GM12878 (cell line): ENCODE measurements around the gene CTNNA2. TPM values are rescaled to one million over a fixed set of nuclear protein-coding genes. Genes with fewer than 3 reads are reported as not detected.

Experiments used
- ATAC-seq: fragments of 200-7000 bp; cut with Tn5 transposase; 3 replicates; pipeline ENCODE4 v1.9.1; 2020; ENCODE audit warnings: mild to moderate bottlenecking, moderate library complexity
- BruUV-seq: library from RNA; stranded (reverse); fragments of 400-500 nt; replicated peaks from 2 replicates; lab custom pipeline; 2021; lab: Mats Ljungman, UMichigan
- CTCF ChIA-PET: fragments of 300-600 bp; sonication (Branson Sonifier 250); formaldehyde crosslinking; extraction: SDS; loops from one replicate; lab custom pipeline; 2021; ENCODE audit warnings: inconsistent platforms; lab: Yijun Ruan, JAX
- POLR2A ChIA-PET: fragments of 350-600 bp; formaldehyde crosslinking; extraction: SDS; loops from one replicate; lab custom pipeline; 2021; ENCODE audit warnings: inconsistent platforms; lab: Charles Lee
- RAD21 ChIA-PET: fragments of 300-600 bp; sonication (Branson Sonifier 250); formaldehyde crosslinking; loops from one replicate; lab custom pipeline; 2023; ENCODE audit warnings: antibody characterized with exemption; ENCODE audit not compliant: unreplicated experiment; lab: Charles Lee
- SMC1A ChIA-PET: fragments of 300-600 bp; sonication (Branson Sonifier 250); formaldehyde crosslinking; loops from one replicate; lab custom pipeline; 2023; ENCODE audit not compliant: unreplicated experiment, uncharacterized antibody; lab: Charles Lee
- DNase-seq: peaks from one replicate; pipeline ENCODE4 v3.0.0-alpha.2; 2011; ENCODE audit warnings: low read depth, low spot score
- FAIRE-seq: peaks from 3 replicates; lab custom pipeline; 2011; peaks lifted over from hg19 to GRCh38; lab: Jason Lieb, UNC
- H2AFZ ChIP-seq: 2 replicates; pipeline ENCODE4 v1.6.0; 2011; ENCODE audit warnings: low read depth, low read length, control low read depth; ENCODE audit not compliant: control insufficient read depth
- H3K27ac ChIP-seq: 2 replicates; pipeline ENCODE4 v1.5.1; 2011; ENCODE audit warnings: control low read depth; ENCODE audit not compliant: control insufficient read depth, insufficient read depth
- H3K27me3 ChIP-seq, 2 experiments: replicated peaks in 1 of 2; 2 replicates each; pipeline versions ENCODE4 v1.6.0 to v1.6.1; 2011; ENCODE audit warnings: low read length in 1 of 2; ENCODE audit not compliant: control insufficient read depth in 2 of 2, insufficient read depth in 2 of 2
- H3K36me3 ChIP-seq, 2 experiments: 2 replicates each; pipeline ENCODE4 v1.5.1; 2011; ENCODE audit warnings: low read length in 1 of 2; ENCODE audit not compliant: control insufficient read depth in 2 of 2, insufficient read depth in 2 of 2
- H3K4me1 ChIP-seq: 2 replicates; pipeline ENCODE4 v1.6.1; 2011; ENCODE audit warnings: mild to moderate bottlenecking, low read length, moderate library complexity, mixed read lengths; ENCODE audit not compliant: control insufficient read depth, insufficient read depth
- H3K4me2 ChIP-seq: 2 replicates; pipeline ENCODE4 v1.6.0; 2011; ENCODE audit warnings: control low read depth; ENCODE audit not compliant: control insufficient read depth, insufficient read depth
- H3K4me3 ChIP-seq: fragments of 200-600 bp; sonication (generic); 2 replicates; pipeline ENCODE4 v1.5.1; 2016
- H3K79me2 ChIP-seq: 2 replicates; pipeline ENCODE4 v1.6.0; 2011; ENCODE audit warnings: low read length; ENCODE audit not compliant: control insufficient read depth, insufficient read depth
- H3K9ac ChIP-seq: 2 replicates; pipeline ENCODE4 v1.8.0; 2011; ENCODE audit warnings: low read length, control low read depth, mixed read lengths; ENCODE audit not compliant: control insufficient read depth, insufficient read depth
- H3K9me3 ChIP-seq: replicated peaks from 3 replicates; pipeline ENCODE4 v1.5.1; 2011; ENCODE audit warnings: mild to moderate bottlenecking, low read length; ENCODE audit not compliant: control insufficient read depth, insufficient read depth
- H4K20me1 ChIP-seq: 2 replicates; pipeline ENCODE4 v1.6.0; 2011; ENCODE audit not compliant: control insufficient read depth, insufficient read depth
- EGR1 ChIP-seq, 2 experiments: IDR thresholded peaks; 1 replicate in 1 of 2; 2 replicates in 1 of 2; pipeline ENCODE4 v1.6.1; 2011 to 2012; ENCODE audit warnings: low read depth in 2 of 2, low read length in 2 of 2, borderline replicate concordance in 1 of 2, mild to moderate bottlenecking in 1 of 2, moderate library complexity in 1 of 2
- ETV6 ChIP-seq, 2 experiments: fragments of 450-650 bp in 1 of 2; IDR thresholded peaks in 1 of 2; conservative IDR thresholded peaks in 1 of 2; 2 replicates each; pipeline ENCODE4 v1.6.1; 2014; ENCODE audit warnings: antibody characterized with exemption in 1 of 2, borderline replicate concordance in 1 of 2, low read depth in 1 of 2, mild to moderate bottlenecking in 1 of 2, moderate library complexity in 1 of 2
- FOXK2 ChIP-seq: fragments of 450-650 bp; IDR thresholded peaks from 2 replicates; pipeline ENCODE4 v1.6.1; 2017; ENCODE audit warnings: mild to moderate bottlenecking, moderate library complexity
- JUNB ChIP-seq: IDR thresholded peaks from 2 replicates; pipeline ENCODE4 v1.6.1; 2016; ENCODE audit warnings: antibody characterized with exemption, mild to moderate bottlenecking
- MYC ChIP-seq: IDR thresholded peaks from 2 replicates; pipeline ENCODE4 v1.6.1; 2011; ENCODE audit warnings: mild to moderate bottlenecking, low read length, moderate library complexity, inconsistent platforms; ENCODE audit not compliant: insufficient read depth, insufficient replicate concordance, insufficient read length, severe bottlenecking
- SIX5 ChIP-seq: IDR thresholded peaks from 2 replicates; pipeline ENCODE4 v1.6.1; 2011; ENCODE audit warnings: mild to moderate bottlenecking, low read depth, low read length, moderate library complexity; ENCODE audit not compliant: severe bottlenecking
- TCF3 ChIP-seq: IDR thresholded peaks from 2 replicates; pipeline ENCODE4 v1.6.1; 2012; ENCODE audit warnings: low read depth, mild to moderate bottlenecking, low read length, borderline replicate concordance; ENCODE audit not compliant: insufficient read depth
- in situ Hi-C: fragments of 300-500 bp; cut with MboI; formaldehyde crosslinking; loops from 9 replicates; pipeline ENCODE4 v1.14.3; 2018; ENCODE audit warnings: mixed read lengths
- intact Hi-C: fragments of 100-400 bp; cut with micrococcal nuclease; formaldehyde crosslinking; loops from one replicate; pipeline ENCODE4 v1.14.2; 2022; ENCODE audit not compliant: unreplicated experiment
- polyA plus RNA-seq, 11 experiments: library from polyadenylated mRNA; depleted of rRNA in 4 of 11; unstranded in 6 of 11; stranded (reverse) in 5 of 11; fragments of >200 nt; fragmentation: Nextera tagmentation in 4 of 11; fragmentation: Illumina TruSeq in 1 of 11; extraction: Ambion mirVana in 4 of 11; extraction: Trizol in 1 of 11; gene quantifications; 1 replicate in 1 of 11; 2 replicates in 10 of 11; pipeline versions ENCODE4 v1.2.1 to v1.2.3, GENCODE V29; 2011 to 2016; ENCODE audit warnings: inconsistent platforms in 2 of 11, missing spikeins in 2 of 11, low read depth in 1 of 11
- total RNA-seq, 4 experiments: library from RNA; depleted of rRNA in 3 of 4; stranded (reverse); fragments of >200 nt in 3 of 4; fragmentation: Illumina TruSeq in 1 of 4; extraction: Trizol in 1 of 4; gene quantifications; 2 replicates each; pipeline versions ENCODE4 v1.2.1 to v1.2.3, GENCODE V29; 2013 to 2021
- TF ChIP-seq, protein P1 (sequence below): fragments of 450-650 bp; IDR thresholded peaks from 2 replicates; pipeline ENCODE4 v1.6.1; 2017; ENCODE audit warnings: mild to moderate bottlenecking, moderate library complexity
- TF ChIP-seq, protein P2 (sequence below): fragments of 450-650 bp; IDR thresholded peaks from 2 replicates; pipeline ENCODE4 v1.6.1; 2017; ENCODE audit warnings: low read depth, mild to moderate bottlenecking, moderate library complexity
- TF ChIP-seq, protein P3 (sequence below): IDR thresholded peaks from 2 replicates; pipeline ENCODE4 v1.6.1; 2011; ENCODE audit warnings: mild to moderate bottlenecking, low read depth, low read length, moderate library complexity; ENCODE audit not compliant: insufficient replicate concordance

CTNNA2 gene
- total and polyA plus RNA-seq, 10 of the 15 experiments (the other 5 are each of a cell fraction or from before 2014, with no cell fraction given): 2.4 to 36.2 (median 6.6) TPM

DNA sequence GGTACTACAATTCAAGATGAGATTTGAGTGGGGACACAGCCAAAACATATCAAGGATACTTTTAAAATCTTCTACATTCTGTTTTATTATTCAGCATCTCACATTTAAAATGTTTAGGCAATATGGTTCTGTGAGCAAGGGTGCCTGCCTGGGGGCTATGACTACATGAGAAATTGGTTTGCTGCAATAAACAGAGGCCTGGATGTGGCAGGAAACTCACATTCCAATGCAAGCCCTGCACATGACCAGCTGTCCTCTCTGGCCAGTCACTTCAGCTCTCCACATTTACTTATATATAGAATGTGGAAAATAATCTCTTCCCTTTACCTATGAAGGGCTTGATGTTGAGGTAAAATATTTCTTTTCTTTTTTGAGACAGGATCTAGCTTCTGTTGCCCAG is 598.3 kb downstream of the CTNNA2 start:
- no peaks in the 10 kb centered on the region for H3K4me1 ChIP-seq
- in situ Hi-C loops (no loop called here), intact Hi-C loops (no loop called here)
- no TSS peak for BruUV-seq
- no peak overlapping the region for H3K27ac ChIP-seq
- no peak overlapping the region for H2AFZ ChIP-seq
- H3K9ac ChIP-seq: no peak overlapping the region
- FAIRE-seq: no peak
- ChIA-PET RAD21 (no interaction called here), CTCF (no interaction called here), POLR2A (no interaction called here), SMC1A (no interaction called here)
- TF ChIP-seq, protein P1, sequence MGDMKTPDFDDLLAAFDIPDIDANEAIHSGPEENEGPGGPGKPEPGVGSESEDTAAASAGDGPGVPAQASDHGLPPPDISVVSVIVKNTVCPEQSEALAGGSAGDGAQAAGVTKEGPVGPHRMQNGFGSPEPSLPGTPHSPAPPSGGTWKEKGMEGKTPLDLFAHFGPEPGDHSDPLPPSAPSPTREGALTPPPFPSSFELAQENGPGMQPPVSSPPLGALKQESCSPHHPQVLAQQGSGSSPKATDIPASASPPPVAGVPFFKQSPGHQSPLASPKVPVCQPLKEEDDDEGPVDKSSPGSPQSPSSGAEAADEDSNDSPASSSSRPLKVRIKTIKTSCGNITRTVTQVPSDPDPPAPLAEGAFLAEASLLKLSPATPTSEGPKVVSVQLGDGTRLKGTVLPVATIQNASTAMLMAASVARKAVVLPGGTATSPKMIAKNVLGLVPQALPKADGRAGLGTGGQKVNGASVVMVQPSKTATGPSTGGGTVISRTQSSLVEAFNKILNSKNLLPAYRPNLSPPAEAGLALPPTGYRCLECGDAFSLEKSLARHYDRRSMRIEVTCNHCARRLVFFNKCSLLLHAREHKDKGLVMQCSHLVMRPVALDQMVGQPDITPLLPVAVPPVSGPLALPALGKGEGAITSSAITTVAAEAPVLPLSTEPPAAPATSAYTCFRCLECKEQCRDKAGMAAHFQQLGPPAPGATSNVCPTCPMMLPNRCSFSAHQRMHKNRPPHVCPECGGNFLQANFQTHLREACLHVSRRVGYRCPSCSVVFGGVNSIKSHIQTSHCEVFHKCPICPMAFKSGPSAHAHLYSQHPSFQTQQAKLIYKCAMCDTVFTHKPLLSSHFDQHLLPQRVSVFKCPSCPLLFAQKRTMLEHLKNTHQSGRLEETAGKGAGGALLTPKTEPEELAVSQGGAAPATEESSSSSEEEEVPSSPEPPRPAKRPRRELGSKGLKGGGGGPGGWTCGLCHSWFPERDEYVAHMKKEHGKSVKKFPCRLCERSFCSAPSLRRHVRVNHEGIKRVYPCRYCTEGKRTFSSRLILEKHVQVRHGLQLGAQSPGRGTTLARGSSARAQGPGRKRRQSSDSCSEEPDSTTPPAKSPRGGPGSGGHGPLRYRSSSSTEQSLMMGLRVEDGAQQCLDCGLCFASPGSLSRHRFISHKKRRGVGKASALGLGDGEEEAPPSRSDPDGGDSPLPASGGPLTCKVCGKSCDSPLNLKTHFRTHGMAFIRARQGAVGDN: no peak
- no peak for TF ChIP-seq EGR1 (IDR thresholded peaks at IDR 0.05; ENCODE audit: borderline replicate concordance in 1 of 2, low read depth in 2 of 2, low read length in 2 of 2)
- no peak for TF ChIP-seq MYC
- no peak for TF ChIP-seq TCF3
- TF ChIP-seq SIX5: no peak
- TF ChIP-seq, protein P2, sequence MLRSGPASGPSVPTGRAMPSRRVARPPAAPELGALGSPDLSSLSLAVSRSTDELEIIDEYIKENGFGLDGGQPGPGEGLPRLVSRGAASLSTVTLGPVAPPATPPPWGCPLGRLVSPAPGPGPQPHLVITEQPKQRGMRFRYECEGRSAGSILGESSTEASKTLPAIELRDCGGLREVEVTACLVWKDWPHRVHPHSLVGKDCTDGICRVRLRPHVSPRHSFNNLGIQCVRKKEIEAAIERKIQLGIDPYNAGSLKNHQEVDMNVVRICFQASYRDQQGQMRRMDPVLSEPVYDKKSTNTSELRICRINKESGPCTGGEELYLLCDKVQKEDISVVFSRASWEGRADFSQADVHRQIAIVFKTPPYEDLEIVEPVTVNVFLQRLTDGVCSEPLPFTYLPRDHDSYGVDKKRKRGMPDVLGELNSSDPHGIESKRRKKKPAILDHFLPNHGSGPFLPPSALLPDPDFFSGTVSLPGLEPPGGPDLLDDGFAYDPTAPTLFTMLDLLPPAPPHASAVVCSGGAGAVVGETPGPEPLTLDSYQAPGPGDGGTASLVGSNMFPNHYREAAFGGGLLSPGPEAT: no peak
- no peak for TF ChIP-seq JUNB
- TF ChIP-seq FOXK2: no peak
- TF ChIP-seq, protein P3, sequence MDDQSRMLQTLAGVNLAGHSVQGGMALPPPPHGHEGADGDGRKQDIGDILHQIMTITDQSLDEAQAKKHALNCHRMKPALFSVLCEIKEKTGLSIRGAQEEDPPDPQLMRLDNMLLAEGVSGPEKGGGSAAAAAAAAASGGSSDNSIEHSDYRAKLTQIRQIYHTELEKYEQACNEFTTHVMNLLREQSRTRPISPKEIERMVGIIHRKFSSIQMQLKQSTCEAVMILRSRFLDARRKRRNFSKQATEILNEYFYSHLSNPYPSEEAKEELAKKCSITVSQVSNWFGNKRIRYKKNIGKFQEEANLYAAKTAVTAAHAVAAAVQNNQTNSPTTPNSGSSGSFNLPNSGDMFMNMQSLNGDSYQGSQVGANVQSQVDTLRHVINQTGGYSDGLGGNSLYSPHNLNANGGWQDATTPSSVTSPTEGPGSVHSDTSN: no peak
- TF ChIP-seq ETV6 (conservative IDR thresholded peaks at IDR 0.05 in 1 of 2, IDR thresholded peaks at IDR 0.05 in 1 of 2; ENCODE audit: borderline replicate concordance in 1 of 2, low read depth in 1 of 2): no peak
- ATAC-seq: no peak
- DNase-seq: no peak
- H3K4me2 ChIP-seq: no peak overlapping the region
- no peaks in the 10 kb centered on the region for H3K9me3 ChIP-seq
- H3K79me2 ChIP-seq: no peaks in the 10 kb centered on the region
- no peak overlapping the region for H3K4me3 ChIP-seq
- no peaks in the 10 kb centered on the region for H4K20me1 ChIP-seq
- no peaks in the 10 kb centered on the region for H3K36me3 ChIP-seq
- H3K27me3 ChIP-seq: no peaks in the 10 kb centered on the region
